ENCODE data around the gene MT1G.
"Not testable (repeated sequence)": the region's sequence is repeated elsewhere in the genome, so short reads cannot be mapped to it uniquely, and the experiment has no call there.

Gene MT1G

DNA sequence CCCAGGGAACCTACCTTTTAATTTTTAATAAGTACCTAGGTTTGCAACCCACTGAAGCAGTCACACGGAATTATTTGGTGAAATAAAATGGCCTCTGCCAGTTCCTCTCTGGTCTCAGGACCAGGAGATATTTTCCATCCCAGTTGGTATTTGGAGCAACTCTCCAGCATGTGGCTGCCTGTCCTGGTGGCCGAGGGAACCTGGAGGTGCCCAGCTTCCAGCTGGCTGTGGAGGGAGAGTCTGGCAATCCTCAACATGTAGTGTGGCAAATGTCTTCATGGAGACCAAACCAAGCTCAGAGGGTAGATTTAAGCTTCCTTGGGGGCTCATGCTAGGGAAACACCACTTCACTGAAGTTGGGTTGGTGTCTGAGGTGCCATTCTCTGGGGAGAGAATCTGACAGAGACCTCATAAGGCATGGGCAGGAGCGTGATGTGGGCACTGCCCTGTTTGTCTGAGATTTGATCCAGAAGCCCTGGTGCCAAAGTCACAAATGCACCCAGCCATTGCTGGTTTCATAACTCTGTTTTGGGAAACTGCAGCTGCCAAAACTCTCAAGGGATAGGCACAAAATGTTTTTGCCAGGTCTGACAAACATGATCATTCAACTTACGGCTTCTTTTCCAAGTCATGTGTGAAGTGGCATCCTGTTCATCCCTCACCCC is 17.2 kb upstream of the MT1G start:
- DNase-seq (ENCODE audit: low read depth in 2 of 2, low spot score in 1 of 2), result no peak

DNA sequence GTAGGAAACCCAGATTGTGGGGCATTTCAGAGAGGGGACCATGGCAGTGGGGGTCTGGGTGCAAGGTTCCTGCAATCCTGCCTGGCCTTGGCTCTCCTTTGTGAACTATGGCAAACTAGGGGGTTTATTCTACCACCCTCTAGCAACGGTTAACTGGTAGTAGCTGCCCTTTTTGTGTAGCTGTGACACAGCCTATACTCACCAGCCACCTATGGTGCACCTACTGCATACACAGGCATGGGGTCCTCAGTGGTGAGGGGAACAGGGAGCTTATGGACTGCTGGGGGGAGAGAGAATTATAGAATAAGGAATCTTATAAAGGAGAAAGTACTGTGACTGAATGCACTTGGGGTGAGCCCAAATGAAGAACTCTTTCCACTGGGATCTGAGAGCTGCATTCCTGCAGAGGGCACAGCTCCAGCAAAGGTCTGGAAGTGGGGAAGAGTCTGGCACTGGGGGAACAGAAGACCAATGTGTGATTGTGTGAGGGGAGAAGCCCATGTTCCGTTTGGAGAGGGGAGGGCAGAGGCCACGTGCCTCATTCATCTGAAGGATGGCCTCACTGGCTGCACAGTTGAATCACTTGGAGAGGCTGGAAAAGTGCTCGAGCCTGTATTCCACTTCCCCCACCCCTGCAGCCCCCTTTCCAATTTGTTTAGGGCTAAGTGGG is 16.5 kb upstream of the MT1G start:
- no peak for DNase-seq (ENCODE audit: low read depth in 2 of 2, low spot score in 1 of 2)

DNA sequence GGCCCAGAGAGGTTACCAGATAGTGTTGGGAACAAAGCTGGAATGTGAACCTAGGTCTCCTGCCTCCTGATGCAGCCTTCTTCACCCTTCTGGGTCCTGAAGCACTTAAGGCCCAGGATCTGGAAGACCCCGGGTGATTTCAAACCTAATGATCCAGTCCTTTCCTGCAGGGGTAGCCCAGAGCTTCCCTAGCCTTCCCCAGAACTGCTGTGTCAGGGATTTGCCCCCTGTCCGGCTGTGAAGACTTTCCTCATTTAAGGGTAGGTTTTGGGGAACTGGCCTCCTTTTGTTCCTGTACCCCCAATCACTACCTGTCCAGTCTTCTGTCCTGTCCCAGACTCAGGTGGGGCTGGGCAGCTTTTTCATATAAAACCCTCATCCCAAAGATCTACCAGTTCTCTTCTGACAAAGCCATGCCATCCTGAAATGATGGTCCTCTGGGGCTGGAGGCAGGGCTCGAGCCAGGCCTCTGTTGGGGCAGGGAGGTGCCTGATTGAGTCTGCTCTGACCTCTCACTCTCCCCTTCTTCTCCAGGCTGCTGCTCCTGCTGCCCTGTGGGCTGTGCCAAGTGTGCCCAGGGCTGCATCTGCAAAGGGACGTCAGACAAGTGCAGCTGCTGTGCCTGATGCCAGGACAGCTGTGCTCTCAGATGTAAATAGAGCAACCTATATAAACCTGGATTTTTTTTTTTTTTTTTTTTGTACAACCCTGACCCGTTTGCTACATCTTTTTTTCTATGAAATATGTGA is 15.7 kb upstream of the MT1G start:
- no peak for DNase-seq (ENCODE audit: low read depth in 2 of 2, low spot score in 1 of 2)

DNA sequence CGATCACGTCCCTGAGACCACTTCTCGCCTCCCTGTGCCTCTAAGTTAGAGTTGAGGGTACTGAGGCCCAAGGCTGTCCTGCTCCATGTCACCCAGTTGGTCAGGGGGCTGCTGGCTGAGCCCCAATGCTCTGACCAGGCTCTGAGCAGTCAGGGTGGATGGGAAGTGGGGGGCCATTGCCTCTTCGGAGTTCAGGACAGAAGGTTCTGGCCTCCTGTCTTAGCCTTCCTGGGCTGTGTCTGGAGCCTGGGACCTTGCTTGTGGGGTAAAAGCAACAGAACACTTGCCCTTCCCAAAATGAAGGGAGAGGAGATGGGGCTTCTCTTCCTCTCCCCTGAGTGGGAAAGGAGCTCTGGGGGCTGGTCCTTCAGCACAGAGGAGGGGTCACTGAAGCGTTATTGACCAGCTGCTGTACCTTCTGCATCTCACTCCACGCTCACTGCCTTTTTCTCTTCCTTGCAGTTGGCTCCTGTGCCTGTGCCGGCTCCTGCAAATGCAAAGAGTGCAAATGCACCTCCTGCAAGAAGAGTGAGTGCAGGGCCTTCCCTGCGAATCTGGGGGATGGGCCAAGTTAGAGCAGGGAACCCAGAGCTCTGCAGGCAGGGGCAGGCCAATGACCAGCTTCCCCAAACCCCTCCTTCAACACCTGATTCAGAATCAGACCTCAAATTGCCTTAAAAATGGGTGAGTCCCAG is 15.0 kb upstream of the MT1G start:
- DNase-seq (ENCODE audit: low read depth in 2 of 2, low spot score in 1 of 2), result no peak

DNA sequence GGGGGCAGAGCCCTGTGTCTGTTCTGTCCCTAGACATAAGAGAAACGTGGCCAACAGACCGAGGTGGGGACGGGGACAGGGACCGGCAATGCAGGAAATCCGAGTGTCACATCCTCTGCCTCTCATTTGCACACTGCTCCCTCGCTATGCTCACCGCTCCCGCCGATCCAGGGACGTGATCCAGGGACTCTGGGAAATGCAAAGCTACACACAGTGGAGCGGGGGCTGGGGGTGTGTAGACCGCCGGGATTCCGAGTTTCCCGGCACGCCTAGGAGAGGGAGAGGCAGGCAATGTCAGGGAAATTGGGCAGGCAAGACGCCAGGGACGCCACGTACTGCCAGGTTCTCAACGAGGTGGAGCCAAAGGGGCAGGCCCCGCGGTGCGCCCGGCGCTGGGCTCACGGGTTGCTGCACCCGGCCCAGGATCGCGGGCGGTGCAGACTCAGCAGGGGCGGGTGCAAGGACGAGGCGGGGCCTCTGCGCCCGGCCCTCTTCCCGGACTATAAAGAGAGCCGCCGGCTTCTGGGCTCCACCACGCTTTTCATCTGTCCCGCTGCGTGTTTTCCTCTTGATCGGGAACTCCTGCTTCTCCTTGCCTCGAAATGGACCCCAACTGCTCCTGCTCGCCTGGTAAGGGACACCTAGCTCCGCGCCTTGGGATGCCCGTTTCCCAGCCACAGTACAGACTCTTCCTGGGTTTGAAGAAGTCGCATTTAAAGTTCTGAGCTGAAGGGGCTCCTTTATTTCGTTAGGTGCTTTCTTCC is 14.3 kb upstream of the MT1G start, which contains the start of gene MT1X:
Gene MT1X (plus strand): TSS at position 532 of the 764 bp plus-strand sequence. CDS start 71 bp downstream, at position 603.
- peak; percentile 64 to 75 for DNase-seq (ENCODE audit: low read depth in 2 of 2, low spot score in 1 of 2)

DNA sequence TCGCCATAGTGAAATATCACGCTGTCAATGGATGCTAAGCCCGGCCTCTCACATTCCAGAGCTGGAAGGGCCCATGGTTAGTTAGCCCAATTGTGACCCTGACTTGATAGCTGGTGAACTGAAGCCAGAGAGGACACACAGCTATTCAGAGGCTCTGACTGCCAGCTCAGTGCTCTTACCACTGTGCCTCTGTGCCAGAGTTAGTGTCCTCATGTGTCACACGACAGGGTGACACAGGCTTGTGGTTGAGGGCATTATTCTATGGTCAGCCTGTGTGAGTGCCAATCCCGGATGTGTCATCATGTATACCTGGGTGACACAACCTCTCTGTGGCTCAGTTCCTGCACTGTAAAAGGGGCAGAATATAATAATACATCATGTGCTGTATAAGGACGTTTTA is 12.0 kb upstream of the MT1G start:
- DNase-seq (ENCODE audit: low read depth in 2 of 2, low spot score in 1 of 2), result no peak

DNA sequence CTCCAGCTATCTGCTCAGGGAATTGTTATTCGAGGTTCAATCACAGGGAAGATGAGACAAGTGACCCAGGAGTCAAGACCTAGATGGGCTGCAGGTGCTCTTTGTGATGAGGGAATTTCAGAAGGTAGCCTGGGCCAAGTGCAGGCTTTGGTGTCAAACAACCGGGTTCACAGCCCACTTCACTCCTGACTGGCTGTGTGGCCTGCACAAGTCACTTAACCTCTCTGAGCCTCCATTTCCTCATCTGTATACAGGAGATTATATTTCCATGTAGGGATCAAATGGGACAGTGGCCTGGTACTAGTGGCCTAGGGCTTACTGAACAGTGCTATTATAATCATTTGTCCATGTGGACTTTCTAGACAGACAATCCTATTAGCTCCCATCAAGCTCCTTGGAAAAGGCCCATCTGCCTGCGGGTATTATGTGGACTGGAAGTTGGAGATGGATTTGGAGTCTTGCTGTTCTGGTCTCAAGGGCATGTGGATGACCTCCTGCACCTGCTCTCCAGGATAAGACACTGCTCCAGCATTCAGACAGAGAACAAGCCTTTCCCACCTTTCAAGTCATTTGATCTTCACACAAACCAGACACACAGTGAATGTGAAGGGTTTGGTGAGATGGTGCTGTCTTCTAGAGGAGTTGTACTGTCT is 11.3 kb upstream of the MT1G start:
- DNase-seq (ENCODE audit: low read depth in 2 of 2, low spot score in 1 of 2), result no peak

DNA sequence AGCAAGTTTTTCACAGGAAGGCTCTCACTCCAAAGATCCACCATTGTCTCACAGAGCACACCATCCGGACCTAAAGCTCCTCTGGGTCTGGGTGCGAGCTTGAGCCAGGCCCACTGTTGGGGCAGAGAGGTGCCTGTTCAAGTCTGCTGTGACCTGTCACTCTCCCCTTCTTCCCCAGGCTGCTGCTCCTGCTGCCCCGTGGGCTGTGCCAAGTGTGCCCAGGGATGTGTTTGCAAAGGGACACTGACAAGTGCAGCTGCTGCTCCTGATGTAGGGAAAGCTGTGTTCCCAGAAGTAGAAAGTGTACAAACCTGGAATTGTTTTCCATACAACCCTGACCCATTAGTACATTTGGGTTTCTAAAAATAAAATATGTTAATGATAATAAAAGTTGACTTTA is 9.6 kb upstream of the MT1G start:
- no peak for DNase-seq (ENCODE audit: low read depth in 2 of 2, low spot score in 1 of 2)

DNA sequence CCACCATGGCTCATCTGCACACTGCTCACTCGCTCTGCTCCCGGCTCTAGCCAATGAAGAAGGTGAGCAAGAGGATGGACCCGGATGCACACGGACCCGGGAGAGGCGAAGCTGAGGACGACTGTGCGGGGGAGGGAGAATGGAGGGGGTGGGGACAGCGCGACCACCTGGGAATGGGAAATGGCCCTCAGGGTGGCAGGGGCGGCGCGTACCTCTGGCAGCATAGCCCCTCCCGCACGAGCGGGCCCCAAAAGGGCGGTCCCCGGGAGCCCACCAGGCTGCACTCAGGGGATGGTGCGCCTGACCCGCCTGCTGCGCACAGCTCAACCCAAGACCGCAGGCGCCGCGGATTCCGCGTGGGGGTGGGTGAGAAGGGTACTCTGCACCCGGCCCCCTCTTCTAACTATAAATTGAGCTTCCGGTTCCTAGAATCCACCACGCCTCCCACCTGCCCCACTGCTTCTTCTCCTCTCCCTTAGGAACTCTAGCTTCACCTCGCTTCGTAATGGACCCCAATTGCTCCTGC is 7.9 kb upstream of the MT1G start:
- no peak for DNase-seq (ENCODE audit: low read depth in 2 of 2, low spot score in 1 of 2)

DNA sequence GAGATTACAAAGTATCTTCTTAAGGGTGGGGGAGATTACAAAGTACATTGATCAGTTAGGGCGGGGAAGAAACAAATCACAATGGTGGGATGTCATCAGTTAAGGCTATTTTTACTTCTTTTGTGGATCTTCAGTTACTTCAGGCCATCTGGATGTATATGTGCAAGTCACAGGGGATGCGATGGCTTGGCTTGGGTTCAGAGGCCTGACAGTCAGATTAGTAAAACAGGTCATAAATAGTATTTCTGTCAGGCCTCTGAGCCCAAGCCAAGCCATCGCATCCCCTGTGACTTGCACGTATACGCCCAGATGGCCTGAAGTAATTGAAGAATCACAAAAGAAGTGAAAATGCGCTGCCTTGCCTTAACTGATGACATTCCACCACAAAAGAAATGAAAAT is 6.7 kb upstream of the MT1G start:
- DNase-seq (ENCODE audit: low read depth in 2 of 2, low spot score in 1 of 2), result not testable (repeated sequence)

DNA sequence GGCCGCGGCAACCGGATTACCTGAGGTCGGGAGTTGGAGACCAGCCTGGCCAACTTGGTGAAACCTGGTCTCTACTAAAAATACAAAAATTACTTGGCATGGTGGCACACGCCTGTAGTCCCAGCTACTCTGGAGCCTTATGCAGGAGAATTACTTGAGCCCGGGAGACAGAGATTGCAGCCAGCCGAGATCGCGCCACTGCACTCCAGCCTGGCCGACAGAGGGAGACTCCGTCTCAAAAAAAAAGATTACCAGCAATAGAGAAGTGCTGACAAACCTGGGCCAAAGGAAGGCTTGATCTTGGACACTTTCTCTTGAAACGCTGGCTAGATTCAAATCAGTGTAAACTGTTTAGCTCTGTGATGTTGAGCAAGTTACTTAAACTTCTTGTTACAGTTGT is 6.1 kb upstream of the MT1G start:
- DNase-seq (ENCODE audit: low read depth in 2 of 2, low spot score in 1 of 2), result no peak

DNA sequence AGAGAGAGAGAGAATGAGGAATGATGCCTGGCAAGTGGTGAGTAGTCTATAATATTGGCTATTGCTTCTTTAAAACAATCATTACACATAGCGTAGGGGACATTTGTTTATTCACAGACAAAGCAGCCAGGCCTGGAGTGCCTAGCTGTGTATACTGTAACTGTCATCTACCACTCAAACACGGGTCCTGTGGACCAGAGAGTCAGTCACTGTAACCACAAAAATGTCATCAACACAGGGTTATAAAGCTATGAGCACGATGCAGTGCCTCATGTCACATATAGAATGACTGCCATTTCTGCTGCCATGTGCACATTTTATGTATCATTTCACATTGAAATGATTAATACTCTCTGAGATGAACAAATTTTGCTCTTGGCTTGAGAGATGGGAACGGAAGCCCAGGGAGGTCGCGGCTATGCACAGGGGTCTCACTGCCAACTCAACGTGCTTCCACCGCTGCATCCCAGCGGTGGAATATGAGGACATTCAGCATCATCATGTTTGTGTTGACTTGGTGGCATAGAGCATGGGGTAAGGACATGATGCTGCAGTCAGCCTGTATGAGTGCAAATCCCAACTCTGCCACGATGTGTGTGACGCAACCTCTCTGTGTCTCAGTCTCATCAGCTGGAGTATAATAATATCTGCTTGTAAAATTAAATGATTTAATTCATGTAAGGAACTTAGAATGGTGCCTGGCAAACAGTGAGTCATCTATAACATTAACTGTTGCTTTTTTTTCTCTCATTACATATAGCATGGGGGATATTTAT is 5.1 kb upstream of the MT1G start:
- no peak for DNase-seq (ENCODE audit: low read depth in 2 of 2, low spot score in 1 of 2)

DNA sequence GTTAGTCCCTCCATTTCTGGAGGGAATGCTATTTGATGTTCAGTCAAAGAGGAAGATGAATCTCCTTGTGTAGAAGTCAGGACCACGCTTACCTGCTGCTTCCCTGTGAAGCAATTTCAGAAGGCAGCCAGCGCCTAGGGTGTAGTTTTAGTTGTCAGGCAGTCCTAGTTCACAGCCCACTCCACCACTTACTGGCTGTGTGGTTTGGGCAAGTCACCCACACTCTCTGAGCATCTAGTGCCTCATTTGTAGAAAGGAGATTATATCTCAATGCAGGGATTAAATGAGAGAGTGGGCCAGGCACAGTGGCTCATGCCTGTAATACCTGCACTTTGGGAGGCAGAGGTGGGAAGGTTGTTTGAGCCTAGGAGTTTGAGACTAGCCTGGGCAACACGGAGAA is 4.3 kb upstream of the MT1G start:
- DNase-seq (ENCODE audit: low read depth in 2 of 2, low spot score in 1 of 2), result not testable (repeated sequence)

DNA sequence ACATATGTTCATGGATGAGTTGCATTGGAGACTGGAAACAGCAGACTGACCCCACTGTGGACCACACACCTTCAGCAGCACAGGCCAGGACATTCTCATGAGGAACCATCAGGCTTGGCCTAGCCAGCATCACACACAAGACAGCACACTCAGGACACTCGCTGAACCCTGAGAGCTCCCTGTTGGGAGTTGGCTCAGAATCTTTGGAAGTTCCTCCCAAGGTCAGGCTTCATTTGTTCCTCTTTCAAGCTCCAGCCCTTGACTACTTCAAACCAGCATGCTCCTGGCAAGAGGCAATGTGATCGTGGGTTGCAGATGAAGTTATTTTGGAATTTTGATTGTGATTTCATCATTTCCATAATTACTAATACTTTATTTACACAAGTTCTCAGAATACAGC is 3.8 kb upstream of the MT1G start:
- DNase-seq (ENCODE audit: low read depth in 2 of 2, low spot score in 1 of 2), result not testable (repeated sequence)

DNA sequence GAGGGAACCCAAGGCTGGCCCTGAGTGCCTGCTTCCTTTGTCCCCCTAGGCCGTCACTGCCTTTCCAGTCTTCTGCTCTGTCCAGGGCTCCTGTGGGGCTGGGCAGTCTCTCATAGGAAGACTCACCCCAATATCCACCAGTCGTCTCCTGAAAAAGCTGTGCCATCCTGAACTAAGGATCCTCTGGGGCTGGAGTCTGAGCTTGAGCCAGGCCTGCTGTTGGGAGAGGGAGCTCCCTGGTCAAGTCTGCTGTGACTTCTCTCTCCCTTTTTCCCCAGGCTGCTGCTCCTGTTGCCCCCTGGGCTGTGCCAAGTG is 2.7 kb upstream of the MT1G start:
- no peak for DNase-seq (ENCODE audit: low read depth in 2 of 2, low spot score in 1 of 2)

DNA sequence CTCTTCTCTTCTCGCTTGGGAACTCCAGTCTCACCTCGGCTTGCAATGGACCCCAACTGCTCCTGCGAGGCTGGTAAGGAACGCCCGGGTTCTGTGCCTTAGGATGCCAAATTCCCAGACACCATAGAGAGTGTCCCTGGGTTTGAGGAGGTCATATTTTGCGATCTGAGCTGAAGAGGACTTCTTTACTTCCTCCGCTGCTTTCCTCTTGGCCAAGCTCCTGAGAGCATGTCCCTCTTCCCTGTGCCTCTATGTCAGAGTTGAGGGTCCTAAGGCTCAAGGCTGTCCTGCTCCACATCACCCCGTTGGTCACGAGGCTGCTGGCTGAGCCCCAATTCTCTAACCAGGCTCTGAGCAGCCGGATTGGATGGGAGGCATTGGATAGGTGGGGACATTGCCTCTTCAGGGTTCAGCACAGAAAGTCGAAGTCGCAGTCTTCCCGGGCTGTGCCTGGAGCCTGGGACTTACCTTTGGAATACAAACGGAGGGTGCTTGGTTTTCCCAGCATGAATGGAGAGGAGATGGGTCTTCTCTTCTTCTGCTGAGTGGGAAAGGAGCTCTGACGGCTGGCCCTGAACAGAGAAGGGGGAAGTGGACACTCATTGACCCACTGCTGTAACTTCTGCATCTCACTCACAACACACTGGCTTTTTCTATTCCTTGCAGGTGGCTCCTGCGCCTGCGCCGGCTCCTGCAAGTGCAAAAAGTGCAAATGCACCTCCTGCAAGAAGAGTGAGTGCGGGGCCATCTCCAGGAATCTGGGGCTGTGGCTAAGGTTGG is 2.2 kb upstream of the MT1G start:
- no peak for DNase-seq (ENCODE audit: low read depth in 2 of 2, low spot score in 1 of 2)

DNA sequence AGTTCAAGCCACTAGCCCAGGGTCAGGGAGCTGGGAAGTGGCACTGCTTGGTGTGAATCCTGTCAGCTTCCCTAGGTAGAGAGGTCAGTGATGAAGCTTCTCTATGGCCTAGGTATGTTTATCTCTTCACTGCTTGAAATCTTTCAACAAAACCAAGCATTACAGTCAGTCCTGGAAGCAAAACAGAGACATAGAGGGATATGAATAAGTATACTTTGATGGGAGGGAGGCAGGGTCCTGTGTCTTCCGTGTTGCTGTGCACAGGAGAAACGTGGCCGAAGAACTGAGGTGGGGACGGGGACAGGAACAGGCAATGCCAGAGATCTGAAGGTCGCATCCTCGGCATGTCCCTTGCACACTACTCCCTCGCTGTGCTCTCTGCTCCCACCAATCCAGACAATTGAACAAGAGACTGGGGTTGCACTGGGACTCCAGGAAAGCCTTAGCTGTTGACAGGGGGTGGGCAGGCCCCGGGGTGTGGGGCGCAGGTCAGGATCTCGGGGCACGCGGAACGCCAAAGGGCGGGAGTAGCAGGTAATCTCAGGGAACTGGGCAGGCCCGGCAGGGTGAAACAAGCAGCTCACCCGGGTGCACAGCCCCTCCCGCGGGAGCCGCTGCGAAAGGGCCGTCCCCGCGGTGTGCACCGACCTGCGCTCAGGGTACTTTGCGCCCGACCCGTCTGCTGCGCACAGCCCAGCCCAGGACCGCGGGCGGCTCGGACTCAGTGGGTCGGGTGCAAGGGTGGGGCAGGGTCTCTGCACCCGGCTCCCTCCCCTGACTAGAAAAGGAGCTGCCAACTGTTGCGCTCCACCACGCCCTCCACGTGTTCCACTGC is 1.4 kb upstream of the MT1G start, which contains the start of gene MT1H:
Gene MT1H (plus strand): TSS at position 810 of the 835 bp plus-strand sequence. CDS start 71 bp downstream, outside the sequence.
- no peak for DNase-seq (ENCODE audit: low read depth in 2 of 2, low spot score in 1 of 2)
